Activated CD4-positive, alpha-beta T cell treated with anti-CD3 and anti-CD28 coated beads for 36 hours (primary cell): ENCODE data around the gene SORBS2. TPM values are rescaled to one million over a fixed set of nuclear protein-coding genes. Genes with fewer than 3 reads are reported as not detected.

Experiments used
- ATAC-seq: fragments of 200-7000 bp; cut with Tn5 transposase; one replicate; pipeline ENCODE4 v1.10.0; 2021; ENCODE audit warnings: mild to moderate bottlenecking, moderate library complexity
- CTCF ChIA-PET: fragments of 350-600 bp; sonication (Branson Sonifier 250); formaldehyde crosslinking; loops from one replicate; lab custom pipeline; 2021; ENCODE audit warnings: antibody characterized with exemption; lab: Charles Lee
- POLR2A ChIA-PET: fragments of 350-600 bp; sonication (Branson Sonifier 250); formaldehyde crosslinking; loops from one replicate; lab custom pipeline; 2021; ENCODE audit warnings: antibody characterized with exemption, inconsistent platforms; lab: Charles Lee
- DNase-seq: peaks from one replicate; pipeline ENCODE4 v3.0.0-alpha.2; 2020
- H3K27ac Mint-ChIP-seq: one replicate; pipeline ENCODE4 v1.8.0; 2021; ENCODE audit warnings: mixed read lengths
- H3K27me3 Mint-ChIP-seq: one replicate; pipeline ENCODE4 v1.8.0; 2021; ENCODE audit warnings: mixed read lengths
- H3K36me3 Mint-ChIP-seq: one replicate; pipeline ENCODE4 v1.8.0; 2021; ENCODE audit warnings: low read depth, mixed read lengths
- H3K4me1 Mint-ChIP-seq: one replicate; pipeline ENCODE4 v1.8.0; 2021; ENCODE audit warnings: mixed read lengths
- H3K4me3 Mint-ChIP-seq: one replicate; pipeline ENCODE4 v1.8.0; 2021; ENCODE audit warnings: mild to moderate bottlenecking, moderate library complexity, mixed read lengths
- H3K9me3 Mint-ChIP-seq: one replicate; pipeline ENCODE4 v1.8.0; 2021; ENCODE audit warnings: low read depth, mixed read lengths
- intact Hi-C, 2 experiments: fragments of 100-400 bp; cut with DNase I in 1 of 2; cut with micrococcal nuclease in 1 of 2; formaldehyde crosslinking; loops; one replicate each; pipeline versions ENCODE4 v1.14.2 to v1.15.1; 2022 to 2024; cut with DNase I, micrococcal nuclease
- total RNA-seq, 2 experiments: library from RNA; stranded (reverse); gene quantifications; one replicate each; pipeline ENCODE4 v1.2.3, GENCODE V29; 2021

Gene SORBS2
- total RNA-seq, 2 experiments from 2014 or later: not detected

DNA sequence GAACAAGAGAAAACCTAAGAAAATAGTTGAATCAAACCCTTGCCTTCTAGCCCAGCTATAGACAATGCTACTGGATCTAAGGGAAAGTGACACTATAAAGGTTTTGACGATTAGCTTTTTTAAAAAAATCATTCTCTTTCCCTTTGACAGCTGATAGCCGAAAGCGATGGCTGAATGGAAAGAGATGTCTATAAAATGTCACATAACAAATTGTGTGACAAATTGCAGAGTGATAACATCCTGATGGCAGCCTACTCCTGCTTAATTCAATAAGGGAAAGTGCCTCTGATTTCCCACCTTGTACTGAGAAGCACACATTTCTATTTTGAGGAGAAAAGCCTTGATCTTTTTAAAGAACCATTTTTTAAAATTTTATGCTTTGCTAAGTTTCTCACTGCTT, 114.5 kb downstream of the SORBS2 start:
- H3K36me3 Mint-ChIP-seq: no peaks in the 10 kb centered on the region
- no peaks in the 10 kb centered on the region for H3K4me1 Mint-ChIP-seq
- CTCF ChIA-PET: interaction anchor here (0.7 kb wide), 1 partner anchor 59 kb away, joined by 3 read pairs; no protein-coding TSS in a partner anchor
- intact Hi-C loops: no loop called here
- H3K27me3 Mint-ChIP-seq: peaks cover 11% of the 10 kb centered on the region
- POLR2A ChIA-PET: no interaction called here
- H3K9me3 Mint-ChIP-seq: no peaks in the 10 kb centered on the region
- DNase-seq: no peak
- no peak for ATAC-seq
- no peak overlapping the region for H3K4me3 Mint-ChIP-seq
- no peak overlapping the region for H3K27ac Mint-ChIP-seq

DNA sequence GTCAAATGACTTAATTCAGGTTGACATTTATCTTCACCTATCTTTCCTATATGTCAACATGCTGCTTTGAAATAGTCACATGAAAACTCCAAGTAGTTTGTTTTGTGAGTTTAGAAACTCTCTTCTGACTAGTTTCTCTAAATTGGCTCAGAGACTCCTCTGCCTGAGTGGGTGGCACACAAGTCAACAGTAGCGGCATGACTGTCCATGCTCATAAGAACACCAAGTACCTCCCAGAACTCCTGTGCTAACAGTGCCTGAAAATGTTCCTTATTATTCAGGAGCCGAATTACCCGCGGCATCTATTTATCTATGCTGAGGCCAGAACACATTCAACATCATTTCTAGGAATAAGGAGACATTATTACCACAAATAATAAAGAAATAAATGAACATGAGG, 116.3 kb downstream of the SORBS2 start:
- intact Hi-C loops: no loop called here
- H3K27ac Mint-ChIP-seq: no peak overlapping the region
- no peak overlapping the region for H3K4me3 Mint-ChIP-seq
- ChIA-PET CTCF (no interaction called here), POLR2A (no interaction called here)
- no peaks in the 10 kb centered on the region for H3K4me1 Mint-ChIP-seq
- H3K36me3 Mint-ChIP-seq: no peaks in the 10 kb centered on the region
- ATAC-seq (no peak), DNase-seq (no peak)
- peaks cover 6% of the 10 kb centered on the region for H3K27me3 Mint-ChIP-seq
- no peaks in the 10 kb centered on the region for H3K9me3 Mint-ChIP-seq

DNA sequence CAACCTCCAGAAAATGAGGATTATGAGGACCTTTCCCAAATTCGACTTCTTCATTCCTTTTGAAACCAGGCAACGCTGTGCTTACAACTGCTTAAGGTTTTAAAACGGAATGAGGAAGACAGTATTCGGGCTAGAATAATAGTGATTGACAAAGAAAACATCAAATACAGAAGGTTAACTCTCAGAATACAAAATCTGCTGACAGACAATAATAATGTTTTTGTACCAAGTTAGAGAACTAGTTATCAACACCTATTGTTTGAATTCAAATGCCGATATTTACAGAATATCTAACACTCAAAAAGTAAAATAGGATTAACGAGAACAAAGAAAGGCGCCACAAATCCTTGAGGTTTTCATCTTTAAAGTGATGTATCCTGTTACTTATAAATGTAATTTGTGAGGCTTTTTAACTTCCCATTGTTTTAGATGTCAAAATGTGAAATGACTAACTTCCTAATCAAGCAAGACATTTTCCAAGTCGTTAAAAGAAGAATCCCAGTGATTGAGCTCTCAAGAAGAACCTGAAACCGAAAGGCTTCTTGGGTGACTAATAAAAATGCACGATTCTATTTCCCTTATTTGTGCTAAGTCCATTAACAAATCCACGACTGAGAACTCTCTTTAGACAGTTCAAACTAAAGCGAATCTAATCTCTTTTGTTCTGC, 118.3 kb downstream of the SORBS2 start:
- no peaks in the 10 kb centered on the region for H3K4me1 Mint-ChIP-seq
- POLR2A ChIA-PET: no interaction called here
- no peak overlapping the region for H3K27ac Mint-ChIP-seq
- CTCF ChIA-PET: no interaction called here
- intact Hi-C loops: no loop called here
- no peaks in the 10 kb centered on the region for H3K36me3 Mint-ChIP-seq
- ATAC-seq (no peak), DNase-seq (no peak)
- no peak overlapping the region for H3K4me3 Mint-ChIP-seq
- H3K27me3 Mint-ChIP-seq: peaks cover 8% of the 10 kb centered on the region
- H3K9me3 Mint-ChIP-seq: no peaks in the 10 kb centered on the region

DNA sequence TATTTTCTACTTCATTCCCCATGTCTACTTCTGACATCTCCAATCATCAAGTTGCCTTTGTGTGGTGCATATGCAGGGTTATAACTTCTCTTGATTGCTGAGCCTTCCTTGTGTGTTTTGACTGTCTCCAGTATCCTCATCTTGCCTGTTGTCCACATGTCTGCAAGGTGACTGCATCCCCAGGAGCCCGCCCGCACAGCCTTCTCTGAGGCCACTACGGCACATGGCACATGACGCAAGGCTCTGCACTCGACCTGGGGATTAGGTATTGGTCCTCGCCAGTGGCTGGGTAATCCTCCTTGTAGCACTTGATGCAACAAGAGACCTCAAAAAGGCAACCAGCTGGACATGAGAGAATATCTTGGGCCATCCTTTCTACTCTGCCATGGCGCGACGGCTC, 122.6 kb downstream of the SORBS2 start:
- Mint-ChIP-seq H3K9me3 (no peaks in the 10 kb centered on the region), H3K36me3 (no peaks in the 10 kb centered on the region), H3K27ac (no peak overlapping the region), H3K4me3 (no peak overlapping the region), H3K4me1 (no peaks in the 10 kb centered on the region), H3K27me3 (peaks cover 6% of the 10 kb centered on the region)
- ChIA-PET CTCF (interaction anchor here (0.6 kb wide), 1 partner anchor 348 kb away, joined by 3 read pairs; no protein-coding TSS in a partner anchor), POLR2A (no interaction called here)
- no peak for DNase-seq
- no peak for ATAC-seq
- intact Hi-C loops: no loop called here

DNA sequence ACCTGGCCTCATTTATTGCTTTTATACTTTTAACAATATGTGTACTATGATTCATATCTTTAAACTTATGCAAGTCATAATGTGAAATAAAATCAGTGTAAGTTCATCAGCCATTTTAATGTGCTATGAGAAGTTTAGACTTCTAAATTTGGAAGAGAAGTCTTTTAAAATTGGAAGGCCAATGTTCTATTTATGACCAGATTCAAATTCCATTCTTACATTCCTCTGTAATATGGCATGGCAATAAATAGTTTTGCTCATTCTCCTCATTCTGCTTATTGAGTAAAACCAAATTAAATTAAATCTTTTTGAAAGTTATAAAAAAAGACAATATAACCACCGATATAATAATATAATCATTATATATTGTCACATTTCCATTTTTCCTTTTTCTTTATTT, 126.2 kb downstream of the SORBS2 start:
- ATAC-seq (no peak), DNase-seq (no peak)
- Mint-ChIP-seq H3K4me3 (no peak overlapping the region), H3K9me3 (no peaks in the 10 kb centered on the region), H3K4me1 (no peaks in the 10 kb centered on the region), H3K27ac (no peak overlapping the region), H3K27me3 (peaks cover 4% of the 10 kb centered on the region), H3K36me3 (no peaks in the 10 kb centered on the region)
- ChIA-PET POLR2A (no interaction called here), CTCF (no interaction called here)
- intact Hi-C loops: no loop called here

DNA sequence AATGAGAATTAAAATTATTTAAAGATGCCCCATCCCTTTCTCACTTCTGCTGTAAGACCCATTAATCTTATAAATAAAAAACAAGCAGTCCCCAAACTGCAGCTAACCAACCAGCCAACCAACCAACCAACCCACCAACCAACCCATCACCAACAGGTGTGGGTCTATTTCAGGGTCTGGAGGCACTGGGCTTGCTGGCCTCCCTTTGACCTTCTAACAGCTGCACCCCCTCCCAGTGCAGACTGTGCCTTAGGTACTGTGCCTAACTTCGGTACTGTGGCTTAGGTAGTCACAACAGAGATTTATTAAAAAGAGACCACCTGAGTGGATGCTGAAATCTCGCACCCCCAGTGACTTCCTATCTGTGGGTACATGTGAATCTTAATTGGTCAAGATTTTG, 128.1 kb downstream of the SORBS2 start:
- no peak overlapping the region for H3K4me3 Mint-ChIP-seq
- H3K27me3 Mint-ChIP-seq: peaks cover 2% of the 10 kb centered on the region
- DNase-seq (no peak), ATAC-seq (no peak)
- H3K36me3 Mint-ChIP-seq: no peaks in the 10 kb centered on the region
- H3K9me3 Mint-ChIP-seq: no peaks in the 10 kb centered on the region
- no peak overlapping the region for H3K27ac Mint-ChIP-seq
- ChIA-PET POLR2A (no interaction called here), CTCF (no interaction called here)
- intact Hi-C loops: no loop called here
- H3K4me1 Mint-ChIP-seq: no peaks in the 10 kb centered on the region

DNA sequence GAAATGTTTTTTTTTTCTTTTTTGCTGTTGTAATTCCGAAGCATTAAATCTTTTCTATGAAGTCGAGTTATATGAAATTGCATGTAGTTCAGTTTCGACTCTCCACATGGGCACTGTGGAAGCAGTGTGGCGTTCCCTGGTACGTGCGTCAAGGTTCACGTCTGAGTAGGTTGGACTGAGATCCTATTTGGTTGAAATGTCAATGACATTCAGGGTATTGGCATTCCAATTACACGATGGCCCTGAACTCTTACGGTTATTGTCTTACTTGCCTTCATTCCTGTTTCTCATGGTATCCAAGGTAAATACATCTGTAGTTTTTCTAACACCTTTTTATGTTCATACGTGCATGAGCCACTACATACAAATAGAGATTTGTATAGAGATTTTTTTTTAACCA, 128.8 kb downstream of the SORBS2 start:
- H3K4me3 Mint-ChIP-seq: no peak overlapping the region
- ChIA-PET POLR2A (no interaction called here), CTCF (no interaction called here)
- no peaks in the 10 kb centered on the region for H3K36me3 Mint-ChIP-seq
- H3K27me3 Mint-ChIP-seq: peaks cover 2% of the 10 kb centered on the region
- intact Hi-C loops: no loop called here
- H3K27ac Mint-ChIP-seq: no peak overlapping the region
- DNase-seq (no peak), ATAC-seq (no peak)
- no peaks in the 10 kb centered on the region for H3K4me1 Mint-ChIP-seq
- H3K9me3 Mint-ChIP-seq: no peaks in the 10 kb centered on the region

DNA sequence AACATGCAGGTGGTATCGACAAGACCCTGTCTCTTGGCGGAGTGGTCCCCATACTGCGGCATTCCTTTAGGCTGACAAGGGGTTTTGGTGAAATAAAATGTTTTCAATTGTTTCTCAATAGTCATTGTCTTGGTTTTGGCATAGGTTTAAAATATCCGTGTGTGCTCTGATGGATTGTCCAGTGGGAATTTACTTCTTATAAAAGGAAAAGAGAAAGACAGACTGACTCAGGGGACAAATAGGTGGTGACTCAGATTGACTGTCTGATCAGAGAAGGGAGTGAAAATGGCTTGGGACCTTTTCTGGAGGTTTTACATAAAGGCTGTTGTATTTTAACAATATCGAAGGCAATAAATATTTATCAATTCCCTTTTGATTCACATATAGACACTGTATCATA, 129.8 kb downstream of the SORBS2 start:
- DNase-seq (no peak), ATAC-seq (no peak)
- H3K4me1 Mint-ChIP-seq: no peaks in the 10 kb centered on the region
- H3K27me3 Mint-ChIP-seq: no peaks in the 10 kb centered on the region
- intact Hi-C loops: no loop called here
- H3K36me3 Mint-ChIP-seq: no peaks in the 10 kb centered on the region
- no peak overlapping the region for H3K4me3 Mint-ChIP-seq
- no peak overlapping the region for H3K27ac Mint-ChIP-seq
- ChIA-PET POLR2A (no interaction called here), CTCF (no interaction called here)
- no peaks in the 10 kb centered on the region for H3K9me3 Mint-ChIP-seq

DNA sequence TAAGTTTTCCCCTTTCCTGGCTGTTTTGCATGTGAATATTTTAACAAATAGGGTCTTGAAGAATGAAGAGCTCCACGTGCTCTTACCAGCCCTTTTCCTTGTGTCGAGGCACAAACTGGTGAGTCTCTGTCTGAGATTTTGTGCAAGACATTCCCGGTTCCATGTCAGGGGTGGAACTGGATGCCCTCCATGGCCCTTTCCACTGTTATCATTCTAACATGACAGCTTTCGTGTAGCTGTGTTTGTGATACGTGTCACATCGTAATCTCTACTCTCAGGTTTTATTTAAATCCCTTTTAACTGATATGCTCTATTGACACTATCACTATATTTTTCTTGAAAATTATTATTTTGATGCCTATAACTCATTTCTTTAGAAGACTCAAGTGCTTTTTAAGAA, 130.4 kb downstream of the SORBS2 start:
- ATAC-seq (no peak), DNase-seq (no peak)
- Mint-ChIP-seq H3K27me3 (no peaks in the 10 kb centered on the region), H3K4me1 (no peaks in the 10 kb centered on the region), H3K36me3 (no peaks in the 10 kb centered on the region), H3K4me3 (no peak overlapping the region), H3K27ac (no peak overlapping the region), H3K9me3 (no peaks in the 10 kb centered on the region)
- POLR2A ChIA-PET: no interaction called here
- intact Hi-C loops: no loop called here
- CTCF ChIA-PET: no interaction called here

DNA sequence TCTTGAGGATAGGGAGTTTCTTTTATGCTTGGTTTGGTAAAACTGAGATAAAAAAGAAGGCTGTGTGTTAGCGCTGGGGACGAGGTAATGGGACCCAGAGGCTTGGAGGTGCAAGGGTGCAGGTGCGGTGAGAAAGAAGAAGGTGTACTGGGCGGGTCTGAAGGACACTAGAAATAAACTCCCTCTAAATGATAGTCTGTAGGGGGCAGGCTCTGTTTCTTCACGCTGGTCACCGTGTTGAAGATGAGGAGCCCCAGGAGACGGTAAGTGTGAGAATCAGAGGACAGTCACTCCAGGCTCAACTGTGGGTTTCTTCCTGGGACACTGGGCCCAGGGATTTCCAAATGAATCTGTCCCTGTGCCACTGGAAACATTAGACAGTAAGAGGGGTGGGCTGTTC, 131.4 kb downstream of the SORBS2 start:
- intact Hi-C loops: no loop called here
- H3K27ac Mint-ChIP-seq: no peak overlapping the region
- POLR2A ChIA-PET: no interaction called here
- H3K4me3 Mint-ChIP-seq: no peak overlapping the region
- CTCF ChIA-PET: no interaction called here
- no peaks in the 10 kb centered on the region for H3K36me3 Mint-ChIP-seq
- DNase-seq: no peak
- no peaks in the 10 kb centered on the region for H3K9me3 Mint-ChIP-seq
- no peak for ATAC-seq
- no peaks in the 10 kb centered on the region for H3K27me3 Mint-ChIP-seq
- H3K4me1 Mint-ChIP-seq: no peaks in the 10 kb centered on the region

DNA sequence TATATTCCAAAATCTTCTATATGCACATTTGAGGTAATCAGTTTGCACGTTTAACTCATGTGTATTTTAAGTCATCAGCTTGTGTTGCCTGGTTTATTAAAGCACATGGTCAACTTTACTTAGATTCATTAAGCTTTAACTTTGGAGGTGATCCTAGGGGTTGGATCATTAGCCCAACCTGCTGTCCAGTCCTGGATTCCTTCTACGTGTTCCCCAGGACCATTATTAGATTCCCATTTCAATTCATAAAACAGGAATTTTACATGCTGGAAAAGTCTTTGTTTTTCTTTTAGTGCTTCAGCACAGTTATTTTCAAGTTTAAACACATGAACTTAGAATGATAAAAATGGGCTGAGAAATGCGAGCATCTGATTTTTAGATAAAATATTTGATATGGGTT, 132.5 kb downstream of the SORBS2 start:
- no peaks in the 10 kb centered on the region for H3K9me3 Mint-ChIP-seq
- no peak overlapping the region for H3K4me3 Mint-ChIP-seq
- intact Hi-C loops: no loop called here
- no peaks in the 10 kb centered on the region for H3K27me3 Mint-ChIP-seq
- POLR2A ChIA-PET: no interaction called here
- CTCF ChIA-PET: no interaction called here
- no peaks in the 10 kb centered on the region for H3K36me3 Mint-ChIP-seq
- DNase-seq (no peak), ATAC-seq (no peak)
- H3K27ac Mint-ChIP-seq: no peak overlapping the region
- H3K4me1 Mint-ChIP-seq: no peaks in the 10 kb centered on the region

DNA sequence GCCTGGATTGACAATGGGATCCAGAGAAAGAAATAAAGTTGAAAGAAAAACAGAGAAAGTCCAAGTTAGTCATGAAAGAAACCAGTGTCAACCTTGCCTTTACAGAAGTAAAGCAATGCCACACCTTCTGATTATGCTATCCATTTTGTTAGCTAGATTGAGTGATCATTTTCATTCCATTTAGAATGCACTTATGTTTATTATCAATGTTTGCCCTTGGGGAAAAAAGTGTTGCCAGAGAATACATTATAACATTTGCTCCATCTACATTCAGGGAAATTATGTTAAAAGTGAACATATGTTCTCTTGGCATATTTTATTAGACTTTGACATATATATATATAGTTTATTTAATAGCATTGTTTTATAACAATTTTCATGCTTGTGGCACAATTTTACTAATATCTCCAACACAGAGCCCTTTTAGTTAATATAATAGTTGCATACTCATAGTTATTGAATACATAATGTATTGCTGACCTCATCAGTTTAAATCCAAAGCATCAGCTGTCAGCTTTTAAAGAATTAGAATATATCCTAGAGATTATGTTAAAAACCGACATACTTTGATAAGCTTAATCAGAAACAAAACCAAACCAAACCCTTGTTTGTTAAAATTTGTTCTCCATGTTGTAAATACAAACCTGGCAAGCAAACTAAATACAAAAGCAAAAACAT, 134.2 kb downstream of the SORBS2 start:
- H3K27me3 Mint-ChIP-seq: peaks cover 4% of the 10 kb centered on the region
- no peaks in the 10 kb centered on the region for H3K36me3 Mint-ChIP-seq
- ChIA-PET CTCF (interaction anchor here (1.0 kb wide), 1 partner anchor 37 kb away, joined by 3 read pairs; no protein-coding TSS in a partner anchor), POLR2A (no interaction called here)
- DNase-seq (no peak), ATAC-seq (no peak)
- no peaks in the 10 kb centered on the region for H3K9me3 Mint-ChIP-seq
- no peak overlapping the region for H3K27ac Mint-ChIP-seq
- no peaks in the 10 kb centered on the region for H3K4me1 Mint-ChIP-seq
- no peak overlapping the region for H3K4me3 Mint-ChIP-seq
- intact Hi-C loops: no loop called here
